HG03442 (cell line): ENCODE data around the gene MYEF2.

Experiments
- ATAC-seq: cut with Tn5 transposase; IDR thresholded peaks from one replicate; pipeline ENCODE4 v1.9.1; 2021; ENCODE audit warnings: mild to moderate bottlenecking, moderate library complexity; ENCODE audit not compliant: unreplicated experiment

The MYEF2 gene

DNA sequence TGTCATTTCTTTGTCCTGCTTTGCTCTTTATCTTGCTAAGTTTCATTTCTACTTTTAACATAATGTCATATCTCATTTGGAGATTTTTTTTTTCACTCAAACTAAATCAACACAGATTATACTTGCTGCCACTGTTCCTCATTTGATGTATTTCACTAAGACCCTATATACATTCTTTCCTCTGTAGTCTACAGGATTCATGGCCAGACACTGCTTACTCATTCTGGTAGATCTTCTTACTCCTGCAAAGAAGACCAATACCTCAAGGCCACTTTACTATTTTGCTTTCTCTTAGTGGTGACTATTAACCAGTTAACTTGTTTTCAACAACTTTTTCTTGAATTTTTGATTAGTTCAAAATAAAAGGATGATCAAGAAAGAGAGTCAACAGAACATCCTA is 30.7 kb downstream of the MYEF2 start:
- ATAC-seq: no peak

DNA sequence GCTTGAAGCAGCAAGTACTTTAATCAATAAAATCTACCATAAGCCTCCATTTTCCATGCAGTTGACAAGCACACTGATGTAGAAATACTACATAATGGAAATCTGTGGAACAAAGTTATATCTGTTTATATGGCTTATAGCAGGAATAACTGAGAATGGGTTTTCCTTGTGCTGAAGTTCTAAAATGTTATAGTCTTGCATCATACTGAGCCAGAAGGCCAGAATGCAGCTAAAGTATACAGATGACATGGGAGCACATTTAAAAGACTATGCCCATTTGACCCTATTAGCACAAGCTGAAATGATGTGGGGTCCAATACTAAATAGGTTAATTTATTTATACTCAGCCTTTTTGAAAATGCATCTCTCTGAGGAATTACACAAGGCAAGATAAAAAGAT is 32.2 kb downstream of the MYEF2 start:
- no peak for ATAC-seq

DNA sequence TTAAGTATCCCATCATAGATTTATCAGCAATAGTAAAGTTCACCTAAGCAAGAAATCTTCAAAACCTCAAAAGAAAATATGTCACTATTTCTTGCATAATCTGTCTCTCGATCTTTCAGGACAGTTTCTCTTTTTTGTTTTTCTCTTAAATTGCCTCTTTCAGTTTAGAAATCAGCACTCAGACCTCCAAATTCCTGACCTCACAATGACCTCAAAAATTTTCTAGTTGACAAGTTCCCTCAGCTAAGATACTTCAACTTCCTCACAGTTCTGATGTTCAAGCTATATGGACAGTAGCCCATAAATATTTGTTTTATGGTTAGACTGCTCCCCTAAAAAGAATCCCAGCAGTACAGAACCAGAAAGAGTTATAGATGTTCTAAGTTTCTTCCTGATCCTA is 33.2 kb downstream of the MYEF2 start:
- no peak for ATAC-seq

DNA sequence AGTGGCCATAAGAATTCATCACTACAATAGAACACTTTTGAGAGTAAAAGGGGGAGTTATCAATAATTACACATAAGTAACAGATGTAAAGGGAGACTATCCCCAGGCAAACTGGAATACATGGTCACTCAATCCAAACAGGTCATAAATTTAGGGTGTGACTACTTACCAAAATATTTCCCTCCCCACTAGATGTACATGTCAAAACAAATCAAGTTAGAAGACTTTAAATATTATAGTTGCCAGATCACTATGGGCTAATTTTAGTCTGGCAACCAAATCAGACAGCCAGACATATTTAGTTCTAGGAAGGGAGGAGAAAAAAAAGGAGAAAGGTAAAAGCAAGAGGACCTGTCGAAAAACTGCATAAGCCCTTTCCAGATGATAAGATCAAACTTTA is 34.2 kb downstream of the MYEF2 start:
- no peak for ATAC-seq

DNA sequence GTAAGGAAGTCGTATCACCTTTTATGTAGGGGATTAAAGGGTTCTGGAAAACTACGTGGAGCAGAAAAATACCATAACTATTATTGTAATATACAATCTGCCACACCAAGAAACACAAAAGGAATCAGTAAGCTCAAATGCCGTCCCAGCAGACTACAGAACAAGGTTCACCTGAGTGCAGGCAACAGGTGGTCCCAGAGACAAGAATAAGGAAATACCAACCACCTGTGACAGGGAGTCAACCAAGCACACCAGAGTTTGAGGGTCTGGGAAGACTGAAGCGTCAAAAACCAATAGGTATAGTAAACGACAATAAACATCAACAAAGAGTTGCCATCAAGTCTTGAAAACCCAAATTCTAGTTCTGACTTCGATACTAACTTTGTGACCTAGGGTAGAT is 45.2 kb downstream of the MYEF2 start:
- ATAC-seq: no peak

DNA sequence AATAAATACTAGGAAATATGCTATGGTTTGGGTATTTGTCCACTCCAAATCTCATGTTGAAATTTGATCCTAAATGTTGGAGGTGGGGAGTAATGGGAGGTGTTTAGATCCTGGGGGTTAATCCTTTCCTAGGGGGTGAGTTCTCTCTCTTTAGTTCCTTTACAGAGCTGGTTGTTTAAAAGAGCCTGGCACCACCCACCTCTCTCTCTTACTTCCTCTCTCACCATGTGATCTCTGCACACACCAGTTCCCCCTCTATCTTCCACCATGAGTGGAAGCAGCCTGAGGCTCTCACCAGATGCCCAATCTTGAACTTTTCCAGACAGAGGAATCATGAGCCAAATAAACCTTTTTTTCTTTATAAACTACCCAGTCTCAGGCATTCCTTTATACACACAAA is 46.8 kb downstream of the MYEF2 start:
- ATAC-seq: no peak

DNA sequence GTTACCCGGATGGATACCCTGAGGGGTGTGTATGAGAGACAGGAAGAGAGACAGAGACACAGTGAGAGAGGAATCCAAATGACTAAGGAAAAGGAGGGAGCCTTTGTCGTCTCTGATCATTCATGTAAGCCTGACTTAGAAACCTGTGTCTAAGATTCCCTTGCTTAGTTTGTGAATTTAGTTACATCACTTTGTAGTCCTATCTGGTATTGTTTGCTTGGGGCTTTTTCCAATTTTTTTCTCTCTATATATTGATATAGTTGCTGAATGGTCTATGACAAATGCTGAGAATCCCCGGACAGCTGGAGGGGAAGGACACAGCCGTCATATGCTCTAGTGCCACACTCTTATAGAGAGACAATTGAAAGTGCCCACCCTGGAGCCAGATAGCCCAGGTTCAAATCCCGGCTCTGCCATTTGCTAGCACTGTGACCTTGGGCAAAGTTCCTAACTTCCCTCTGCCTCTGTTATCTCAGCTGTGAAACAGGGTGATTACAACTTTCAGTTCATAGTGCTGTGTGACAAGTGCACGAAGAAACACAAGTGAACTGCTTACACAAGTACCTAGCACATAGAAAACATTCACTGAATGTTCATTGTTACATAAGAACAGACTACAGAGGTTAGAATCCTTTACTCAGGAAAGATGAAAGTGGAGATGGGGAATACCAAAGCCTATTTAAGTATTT is 51.3 kb downstream of the MYEF2 start:
- no peak for ATAC-seq

DNA sequence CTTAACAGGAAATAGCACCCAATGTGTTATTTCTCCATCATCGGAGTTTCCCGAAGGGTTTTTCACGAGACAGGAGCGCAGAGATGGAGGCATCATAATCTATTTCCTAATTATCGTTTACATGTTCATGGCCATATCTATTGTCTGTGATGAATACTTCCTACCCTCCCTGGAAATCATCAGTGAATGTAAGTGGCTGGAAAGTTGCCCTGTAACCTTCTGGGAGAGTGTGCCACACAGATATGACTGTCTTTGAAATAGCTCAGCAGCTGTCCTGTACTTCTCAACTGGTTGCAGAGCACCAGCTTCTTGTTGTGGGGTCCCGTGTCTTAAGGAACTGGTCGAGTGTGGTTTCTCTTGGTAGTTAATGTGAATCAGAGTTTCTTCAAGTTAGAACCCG is 56.2 kb downstream of the MYEF2 start:
- ATAC-seq: no peak

DNA sequence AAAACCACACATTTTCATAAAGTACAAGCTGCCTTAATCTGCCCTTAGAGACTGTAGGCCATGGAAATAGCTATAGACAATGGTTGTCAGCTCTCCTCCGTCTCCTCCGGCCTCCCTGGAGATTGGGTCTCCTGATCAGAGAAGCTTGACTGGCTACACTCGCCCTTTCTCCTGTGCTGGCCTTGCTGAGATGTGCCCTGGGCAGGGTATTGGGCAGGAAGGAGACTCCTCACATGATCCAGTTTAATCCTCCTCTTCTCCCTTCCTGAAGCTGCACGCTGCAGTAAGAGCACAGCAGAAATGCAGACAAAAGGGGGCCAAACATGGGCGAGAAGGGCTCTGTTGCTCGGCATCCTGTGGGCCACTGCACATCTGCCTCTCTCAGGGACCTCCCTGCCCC is 57.4 kb downstream of the MYEF2 start, which contains the start of gene SLC24A5:
SLC24A5 (plus strand) TSS at position 246 of the 400 bp plus-strand sequence; CDS start at position 301, 55 bp downstream.
- ATAC-seq: no peak

DNA sequence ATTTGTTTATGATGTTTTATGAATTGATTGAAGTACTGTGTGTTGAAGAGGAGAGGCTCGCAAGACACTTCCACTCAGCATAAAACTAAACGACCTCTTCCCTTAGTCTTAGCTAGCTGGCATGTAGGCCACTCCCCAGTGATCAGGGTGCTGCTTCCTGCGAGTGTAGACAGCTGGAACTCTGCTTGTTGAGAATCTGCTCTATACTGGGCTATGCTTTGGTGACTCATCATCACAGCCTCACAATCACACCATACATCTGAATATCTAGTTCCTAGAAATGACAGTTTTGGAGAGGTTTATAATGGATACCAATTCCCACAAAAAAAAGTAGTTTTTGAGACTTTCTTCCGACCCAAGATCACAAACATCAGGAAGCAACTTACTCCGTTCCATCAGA is 58.8 kb downstream of the MYEF2 start:
- no peak for ATAC-seq

DNA sequence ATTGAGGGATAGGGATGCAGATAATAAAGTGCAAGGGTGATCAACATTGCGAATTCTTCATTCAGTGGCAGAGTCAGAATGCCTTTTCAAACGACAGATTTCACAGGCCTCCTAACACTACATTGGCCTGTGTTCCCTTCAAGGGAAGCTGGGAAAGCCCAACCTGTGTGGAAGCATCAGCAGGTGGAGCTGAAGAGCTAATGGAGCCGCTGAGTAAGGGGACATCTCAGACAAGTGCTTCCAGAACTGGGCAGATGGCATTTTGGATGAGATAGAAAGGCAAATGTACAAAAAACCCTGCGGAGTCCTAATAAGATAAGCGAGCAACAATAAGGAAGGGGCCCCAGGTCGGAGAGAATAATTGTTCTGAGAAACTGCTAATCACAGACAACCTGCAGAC is 65.9 kb downstream of the MYEF2 start:
- ATAC-seq: no peak

DNA sequence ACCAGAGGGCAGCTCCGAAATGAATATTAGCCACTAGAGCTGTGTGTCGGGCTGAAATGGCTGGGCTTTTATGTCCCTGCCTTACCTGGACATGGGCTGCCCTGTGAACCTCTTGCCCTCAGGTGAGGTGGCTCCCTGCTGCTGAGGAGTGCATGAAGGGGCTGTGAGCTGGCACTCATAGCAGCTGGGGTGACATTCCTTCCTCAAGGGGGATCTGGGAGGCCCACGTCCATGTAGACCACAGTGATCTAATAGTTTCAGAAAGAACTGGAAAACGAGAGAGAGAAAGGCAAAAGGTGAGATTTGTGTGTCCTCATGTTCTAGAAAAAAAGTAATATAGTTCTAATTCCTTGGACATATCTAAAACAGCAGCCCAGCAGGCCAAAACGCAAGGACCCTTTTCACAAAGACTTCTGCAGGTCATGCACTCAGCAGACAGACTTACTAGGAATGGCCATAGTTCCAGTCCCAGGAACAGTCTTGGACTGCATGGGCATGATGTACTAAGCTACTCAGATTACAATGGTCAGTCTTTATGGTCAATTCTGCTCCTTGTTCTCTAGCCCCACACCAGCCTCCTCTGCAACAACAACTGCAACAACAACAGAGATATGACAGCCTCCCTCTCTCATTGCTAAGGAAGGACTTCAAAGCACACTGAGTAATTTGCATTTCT is 68.1 kb downstream of the MYEF2 start:
- ATAC-seq: no peak

DNA sequence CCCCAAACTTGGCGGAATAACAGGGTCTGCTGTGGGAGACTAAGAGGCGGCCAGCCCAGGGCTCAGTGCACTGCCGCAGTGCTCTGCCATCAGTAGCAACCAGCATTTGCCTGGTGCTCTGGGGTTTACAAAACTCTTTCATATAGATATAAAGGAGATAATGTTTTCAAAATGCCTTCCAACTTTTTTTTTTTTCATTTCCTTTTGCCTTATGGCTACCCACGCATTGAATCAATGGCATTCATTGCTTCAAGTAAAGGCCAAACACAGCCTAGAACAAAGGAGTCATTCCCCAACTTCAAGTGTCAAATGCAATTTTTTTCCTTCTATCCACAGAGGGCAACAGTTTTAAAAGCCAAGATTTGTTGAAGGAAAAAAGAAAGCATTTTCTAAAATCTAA is 68.9 kb downstream of the MYEF2 start:
- ATAC-seq: no peak

DNA sequence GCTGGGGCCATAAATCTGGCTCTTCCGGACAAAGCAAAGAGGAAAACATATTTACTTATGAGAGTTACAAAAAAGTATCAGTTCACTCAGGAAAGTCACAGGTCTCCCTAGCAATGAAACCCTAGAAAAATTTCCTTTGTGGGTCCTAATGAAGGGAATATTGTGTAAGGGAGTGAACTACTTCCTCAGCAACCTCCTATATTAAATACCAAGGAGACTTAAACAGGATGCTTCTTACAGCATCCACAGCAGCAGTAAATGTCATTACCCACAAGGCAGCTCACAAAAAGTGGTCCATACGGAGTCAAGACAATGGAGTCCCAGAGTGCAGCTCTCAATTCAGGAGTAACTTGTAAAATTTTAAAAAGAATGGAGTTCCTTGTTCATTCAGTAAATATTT is 72.2 kb downstream of the MYEF2 start:
- ATAC-seq: no peak

DNA sequence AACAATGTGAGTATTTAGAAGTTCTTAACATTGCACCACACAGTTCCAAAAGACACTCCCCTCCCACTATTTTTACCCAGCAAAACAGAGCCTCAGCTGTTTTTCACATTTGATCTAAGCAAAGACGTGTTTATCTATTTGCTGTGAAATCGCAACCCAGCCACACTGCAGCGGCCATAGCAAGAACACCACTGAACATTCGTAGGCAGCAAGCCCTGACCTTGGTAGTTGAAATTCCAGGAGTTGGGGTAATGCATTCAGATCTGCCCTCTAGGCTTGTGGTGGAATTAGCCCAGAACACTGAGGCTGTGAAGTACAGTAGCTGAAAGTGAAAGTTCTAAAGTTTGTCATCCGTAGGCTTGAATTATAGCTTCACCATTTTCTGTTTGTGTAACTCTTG is 74.4 kb downstream of the MYEF2 start:
- ATAC-seq: no peak

DNA sequence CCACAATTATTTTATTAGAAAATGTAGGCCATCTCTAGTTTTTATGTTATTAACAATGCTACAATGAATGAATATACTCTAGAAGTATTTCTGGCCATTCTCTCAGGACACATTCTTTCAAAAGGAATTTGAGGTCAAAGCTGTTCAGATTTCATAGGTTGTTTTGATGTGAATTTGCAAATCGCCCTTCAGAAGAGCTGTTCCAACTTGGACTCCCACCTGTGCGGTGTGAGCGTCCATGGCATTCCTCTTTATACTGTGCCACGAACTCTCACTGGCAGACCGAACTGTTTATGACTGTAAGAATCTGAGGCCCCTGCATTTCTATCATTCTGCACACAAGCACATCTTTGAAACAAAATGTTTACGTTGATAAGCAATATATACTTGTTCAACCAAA is 75.9 kb downstream of the MYEF2 start:
- ATAC-seq: no peak

DNA sequence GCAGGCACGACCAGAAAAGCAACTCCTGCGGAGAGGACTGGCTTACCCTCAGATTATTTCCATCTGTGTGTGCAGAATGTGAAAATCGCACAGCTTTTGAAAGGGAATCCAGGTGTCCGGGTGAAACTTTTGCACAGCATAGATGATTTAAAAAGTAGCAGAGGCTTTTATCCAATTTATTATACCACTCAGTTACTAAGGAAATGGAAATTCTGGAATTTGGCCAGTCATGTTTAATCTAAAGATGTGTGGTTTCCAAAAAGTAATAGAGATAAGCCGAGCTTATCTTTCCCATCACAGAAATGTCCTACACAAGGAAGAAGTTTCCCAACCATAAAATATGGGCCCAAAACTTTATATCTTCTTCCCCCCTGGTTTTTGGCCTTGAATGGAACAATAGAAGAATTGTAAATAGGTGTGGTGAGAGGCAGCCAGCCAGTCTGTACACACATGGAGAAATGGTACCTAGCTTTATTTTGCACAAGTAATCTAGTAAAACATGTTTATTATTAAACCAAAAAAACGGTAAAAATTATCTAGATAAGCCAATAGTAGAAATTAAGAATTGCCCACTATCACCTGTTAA is 76.6 kb downstream of the MYEF2 start:
- ATAC-seq: no peak

DNA sequence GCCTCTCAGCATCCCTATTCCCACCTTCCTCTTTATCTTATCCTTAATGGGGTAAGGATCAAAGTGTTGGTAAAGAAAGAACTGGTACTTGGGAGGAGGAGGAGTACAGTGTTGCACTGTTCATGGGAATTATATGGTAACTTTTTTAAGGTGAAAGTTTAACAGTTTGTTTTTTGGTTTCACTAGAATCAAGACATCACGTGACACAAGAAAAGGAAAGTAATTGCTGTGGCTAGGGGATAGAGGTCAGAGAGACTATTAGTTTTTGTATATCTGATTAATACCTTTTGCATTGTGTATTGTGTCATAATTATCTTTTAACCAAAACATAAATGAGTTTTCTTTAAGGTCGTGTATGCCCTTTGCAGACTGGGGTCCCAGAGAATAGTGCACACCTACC is 80.8 kb downstream of the MYEF2 start:
- no peak for ATAC-seq

DNA sequence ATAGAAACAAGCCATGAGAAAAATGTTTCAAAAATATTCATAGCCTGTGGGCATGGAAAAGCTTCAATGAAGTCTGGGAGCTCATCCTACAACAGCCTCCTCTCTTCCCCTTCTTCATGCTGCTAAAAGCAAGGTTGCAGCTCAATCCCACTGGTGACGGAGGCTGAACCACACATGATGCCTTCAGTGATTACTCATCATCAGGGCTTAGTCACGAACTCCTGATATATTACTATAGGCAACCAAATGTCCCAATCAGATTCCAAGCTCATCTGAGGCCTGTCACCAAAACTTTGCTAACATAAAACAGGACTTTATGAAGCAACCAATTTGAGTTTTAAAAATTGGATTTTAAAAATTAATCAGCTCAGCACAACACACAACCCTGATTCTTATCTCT is 81.3 kb downstream of the MYEF2 start:
- ATAC-seq: peak; percentile 47

DNA sequence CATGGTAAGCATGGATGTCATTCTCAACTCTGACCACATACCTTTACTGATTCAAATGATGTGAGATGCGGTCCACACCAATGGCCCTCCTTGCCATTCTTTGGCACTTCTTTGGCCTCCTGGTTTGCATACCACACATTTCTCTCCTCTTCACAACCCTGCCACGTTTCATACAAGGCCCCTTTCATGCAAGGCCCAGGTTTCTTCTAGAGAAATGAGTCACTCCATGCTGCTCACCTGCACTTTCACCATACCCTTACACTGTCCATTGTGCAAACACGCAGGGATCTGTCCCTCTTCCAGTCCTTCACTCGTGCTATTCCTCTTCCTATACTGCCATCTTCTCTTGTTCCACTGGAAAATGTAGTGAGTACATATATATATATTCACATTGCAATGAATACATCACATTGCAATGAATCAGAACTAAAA is 81.7 kb downstream of the MYEF2 start:
- ATAC-seq: peak; percentile 96

DNA sequence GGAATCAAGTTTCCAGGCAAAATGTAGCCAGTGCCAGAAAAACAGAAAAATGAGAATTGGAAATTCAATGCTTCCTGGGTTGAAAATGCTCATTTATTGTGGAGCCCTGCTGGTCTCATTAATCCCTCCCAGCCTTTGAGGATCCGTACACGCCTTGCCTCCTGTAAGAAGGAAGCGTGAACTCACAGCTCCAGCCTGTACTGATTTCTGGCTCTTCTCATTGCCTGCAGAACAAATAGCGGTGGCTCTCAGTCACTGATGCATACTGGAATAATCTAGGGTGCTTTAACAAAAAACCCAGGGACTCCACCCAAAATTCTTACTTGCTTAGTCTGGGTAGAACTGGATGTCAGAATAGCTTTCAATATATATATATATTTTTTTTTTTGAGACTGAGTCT is 86.6 kb downstream of the MYEF2 start:
- ATAC-seq: no peak

DNA sequence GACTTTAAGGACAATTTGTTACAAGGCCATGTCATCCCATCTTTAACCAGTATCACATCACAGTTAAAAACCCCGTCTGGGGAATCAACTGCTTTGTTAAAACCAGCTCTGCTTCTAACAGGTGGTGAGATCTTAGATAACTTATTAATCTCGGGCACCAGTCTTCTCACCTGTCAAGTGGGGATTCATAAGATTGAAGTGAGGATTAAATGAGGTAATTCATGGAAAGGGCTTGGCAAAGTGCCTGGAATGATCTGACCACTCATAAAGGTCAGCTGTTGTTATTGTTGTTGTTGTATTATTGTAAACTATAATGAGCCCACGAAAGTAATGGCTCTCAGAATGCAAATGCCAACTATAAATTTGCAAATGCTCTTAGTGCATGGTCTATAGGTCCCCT is 87.4 kb downstream of the MYEF2 start:
- no peak for ATAC-seq
